Fibroblast of the aortic adventitia (primary cell): ENCODE results near the gene KLHL29. TPM values are rescaled to one million over a fixed set of nuclear protein-coding genes. Genes with fewer than 3 reads are reported as not detected.

ENCODE experiments used
- DNase-seq: peaks from one replicate; pipeline ENCODE4 v3.0.0-alpha.2; 2010; ENCODE audit warnings: low read depth
- H3K4me3 ChIP-seq: 2 replicates; pipeline ENCODE4 v1.5.1; 2011; ENCODE audit warnings: low read depth, mild to moderate bottlenecking, control low read depth, low read length, moderate library complexity
- total RNA-seq: library from RNA; depleted of rRNA; stranded (reverse); fragments of >200 nt; gene quantifications from 2 replicates; pipeline ENCODE4 v1.2.3, GENCODE V29; 2012; ENCODE audit warnings: low replicate concordance
- TF ChIP-seq, protein P1 (sequence below): IDR thresholded peaks from 2 replicates; pipeline ENCODE4 v1.5.1; 2011; ENCODE audit warnings: mild to moderate bottlenecking, low read length, control low read depth, inconsistent platforms; ENCODE audit not compliant: insufficient read depth

Gene KLHL29
- total RNA-seq, 1 donor = 4.7 TPM

DNA sequence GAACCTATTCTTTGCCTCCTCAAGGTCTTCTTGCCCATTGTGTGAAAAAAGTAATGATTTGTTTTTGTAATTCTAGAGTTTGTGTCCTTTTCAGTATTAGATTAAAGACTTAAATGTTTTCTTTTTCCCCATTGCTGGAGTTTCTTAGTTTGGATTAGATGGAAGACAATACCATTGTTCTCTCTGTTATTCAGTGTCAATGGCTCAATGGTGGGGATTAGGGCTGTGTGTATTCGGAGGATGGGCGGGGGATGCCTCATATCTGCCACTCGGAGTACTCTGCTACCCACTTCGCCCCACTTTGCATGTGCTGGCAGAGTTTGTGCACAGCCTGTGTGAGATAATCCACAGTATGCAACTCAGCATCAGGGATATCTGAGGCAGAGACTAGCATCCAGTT is 90.1 kb downstream of the KLHL29 start:
- no peak for DNase-seq
- TF ChIP-seq, protein P1, sequence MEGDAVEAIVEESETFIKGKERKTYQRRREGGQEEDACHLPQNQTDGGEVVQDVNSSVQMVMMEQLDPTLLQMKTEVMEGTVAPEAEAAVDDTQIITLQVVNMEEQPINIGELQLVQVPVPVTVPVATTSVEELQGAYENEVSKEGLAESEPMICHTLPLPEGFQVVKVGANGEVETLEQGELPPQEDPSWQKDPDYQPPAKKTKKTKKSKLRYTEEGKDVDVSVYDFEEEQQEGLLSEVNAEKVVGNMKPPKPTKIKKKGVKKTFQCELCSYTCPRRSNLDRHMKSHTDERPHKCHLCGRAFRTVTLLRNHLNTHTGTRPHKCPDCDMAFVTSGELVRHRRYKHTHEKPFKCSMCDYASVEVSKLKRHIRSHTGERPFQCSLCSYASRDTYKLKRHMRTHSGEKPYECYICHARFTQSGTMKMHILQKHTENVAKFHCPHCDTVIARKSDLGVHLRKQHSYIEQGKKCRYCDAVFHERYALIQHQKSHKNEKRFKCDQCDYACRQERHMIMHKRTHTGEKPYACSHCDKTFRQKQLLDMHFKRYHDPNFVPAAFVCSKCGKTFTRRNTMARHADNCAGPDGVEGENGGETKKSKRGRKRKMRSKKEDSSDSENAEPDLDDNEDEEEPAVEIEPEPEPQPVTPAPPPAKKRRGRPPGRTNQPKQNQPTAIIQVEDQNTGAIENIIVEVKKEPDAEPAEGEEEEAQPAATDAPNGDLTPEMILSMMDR = no peak
- no peak overlapping the region for H3K4me3 ChIP-seq

DNA sequence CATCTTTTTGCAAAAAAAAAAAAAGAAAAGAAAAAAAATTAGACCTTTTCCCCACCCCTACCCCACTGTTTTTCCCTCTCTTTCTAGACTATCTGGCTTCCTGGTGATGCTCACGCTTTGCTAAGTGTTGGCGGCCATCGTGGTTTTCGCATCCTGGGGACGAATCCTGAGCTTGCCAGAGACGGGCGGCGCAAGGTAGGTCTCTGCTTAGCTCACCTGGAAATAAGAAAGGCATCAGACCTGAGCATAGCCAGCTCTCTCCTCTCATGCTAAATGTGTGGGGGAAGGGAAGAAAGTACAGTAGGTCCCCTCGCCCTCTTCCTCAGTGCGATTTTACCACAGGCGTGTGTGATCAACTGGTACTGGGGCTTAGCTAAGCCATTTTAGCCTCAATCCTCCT is 90.5 kb downstream of the KLHL29 start:
- DNase-seq = no peak
- H3K4me3 ChIP-seq = no peak overlapping the region
- TF ChIP-seq, protein P1 = no peak

DNA sequence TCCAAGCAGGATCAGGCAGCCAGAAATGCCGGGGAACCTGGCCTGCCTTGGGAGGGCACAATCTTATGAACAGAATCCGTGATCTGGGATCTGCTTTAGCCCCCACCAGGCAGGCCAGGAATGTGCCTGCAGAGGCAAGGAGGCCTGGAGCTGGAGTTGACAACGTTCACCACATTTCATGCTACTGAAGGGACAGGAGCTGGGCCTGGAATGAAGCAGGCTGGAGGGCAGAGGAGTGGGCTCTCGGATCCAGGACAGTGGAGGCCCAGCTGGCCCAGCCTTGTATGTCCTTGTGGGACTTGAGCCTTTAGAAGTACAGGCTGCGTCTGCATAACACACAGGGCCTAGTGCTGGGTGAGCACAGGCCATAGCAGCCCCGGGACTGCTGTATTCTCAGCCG is 91.8 kb downstream of the KLHL29 start:
- TF ChIP-seq, protein P1 = no peak
- DNase-seq = no peak
- no peak overlapping the region for H3K4me3 ChIP-seq

DNA sequence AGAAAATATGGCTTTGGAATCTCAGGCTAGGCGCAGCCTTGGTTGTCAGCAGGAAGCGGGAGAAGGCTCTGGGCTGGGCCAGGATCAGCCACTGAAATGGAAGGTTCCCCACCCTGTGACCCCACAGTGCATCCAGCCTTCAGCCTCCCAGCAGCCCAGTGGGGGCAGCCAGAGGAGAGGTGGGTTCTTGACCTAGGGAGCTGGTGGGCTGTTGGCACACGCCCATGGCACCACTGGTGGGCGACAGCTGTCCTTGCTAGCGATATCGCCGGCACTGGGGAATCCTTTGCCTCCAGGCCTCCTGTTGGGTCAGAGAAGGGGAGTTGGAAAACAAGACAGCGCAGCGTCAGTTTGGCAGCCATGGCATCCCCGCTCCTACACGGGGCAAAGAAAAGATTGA is 92.4 kb downstream of the KLHL29 start:
- no peak for DNase-seq
- H3K4me3 ChIP-seq = no peak overlapping the region
- TF ChIP-seq, protein P1 = no peak

DNA sequence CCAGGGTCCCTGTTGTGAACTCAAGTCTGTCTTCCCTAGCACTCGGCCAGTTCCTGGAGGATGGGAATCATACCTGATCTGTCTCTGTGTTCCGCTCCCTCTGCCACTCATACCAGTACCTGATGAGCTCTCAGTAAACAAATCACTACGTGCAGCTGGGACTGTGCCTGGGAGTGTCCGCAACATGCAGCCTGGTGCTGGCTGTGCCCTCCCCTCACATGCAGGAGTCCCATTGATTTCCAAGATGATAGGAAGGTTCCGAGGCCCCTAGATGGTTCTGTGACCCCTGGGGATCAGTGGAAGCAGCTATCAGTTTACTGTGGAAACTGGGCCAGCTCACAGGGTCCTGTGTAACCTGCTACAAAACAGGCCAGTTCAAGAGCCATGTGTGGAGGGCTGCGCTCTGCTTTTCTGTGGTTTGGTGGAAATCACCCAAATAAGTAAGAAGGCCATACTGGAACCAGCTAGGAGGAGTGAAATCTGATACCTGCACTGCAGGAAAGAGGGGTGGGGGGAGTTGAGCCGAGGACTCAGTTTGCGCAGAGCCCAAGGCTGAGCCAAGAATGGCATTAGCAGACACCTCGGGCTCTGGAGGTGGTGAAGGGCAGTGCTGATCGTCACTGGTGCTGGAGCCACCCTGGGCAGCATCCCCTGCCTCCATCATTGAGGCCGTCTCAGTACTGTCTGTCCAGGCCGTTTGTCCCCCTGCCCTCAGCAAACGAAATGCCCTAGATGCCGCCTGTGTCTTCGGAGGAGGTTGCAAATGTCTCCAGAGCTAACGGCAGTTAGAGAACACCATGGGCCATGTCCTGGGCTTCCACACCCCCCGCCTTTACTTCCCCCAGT is 93.3 kb downstream of the KLHL29 start:
- TF ChIP-seq, protein P1 = no peak
- DNase-seq = no peak
- H3K4me3 ChIP-seq = no peak overlapping the region

DNA sequence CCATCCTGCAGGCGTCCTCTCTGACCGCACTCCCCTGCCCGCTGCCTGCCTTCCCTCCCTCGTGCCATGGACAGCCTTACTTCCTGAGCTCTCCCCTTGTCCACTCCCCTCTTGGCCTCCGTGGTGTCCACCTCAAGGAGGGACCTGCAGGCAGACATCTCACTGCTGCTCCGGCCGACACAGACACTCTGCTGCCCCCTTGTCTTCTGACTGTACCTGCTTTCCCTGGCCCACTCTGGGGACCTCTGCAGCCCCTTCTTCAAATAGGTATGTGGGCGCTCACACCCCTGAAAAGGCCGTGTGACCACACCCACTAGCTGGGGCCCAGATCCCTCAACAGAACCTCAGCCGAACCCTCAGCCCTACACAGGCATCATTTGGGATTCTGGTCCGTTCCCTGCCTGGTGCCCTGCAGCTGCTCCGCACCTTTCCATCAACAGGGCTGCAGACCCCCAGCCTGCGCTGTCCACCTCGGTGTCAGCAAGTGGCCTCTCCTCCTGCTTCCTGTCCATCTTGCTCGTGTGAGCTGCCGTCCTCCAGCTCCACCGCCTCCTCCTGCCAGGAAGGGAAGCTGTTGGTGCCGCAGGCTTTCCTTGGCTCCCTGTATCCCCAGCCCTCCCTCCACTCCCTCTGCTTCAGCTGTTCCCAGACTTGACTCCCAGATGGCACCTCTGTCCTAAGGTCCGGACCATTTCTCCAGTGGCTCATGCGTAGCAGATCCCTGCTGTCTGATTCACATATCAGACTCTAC is 94.1 kb downstream of the KLHL29 start:
- TF ChIP-seq, protein P1 = no peak

More for the DNA sequence above, 94.1 kb downstream of the KLHL29 start:
- H3K4me3 ChIP-seq = no peak overlapping the region
- no peak for DNase-seq
